Uterus (tissue), 4 donors: ENCODE data around the gene ABHD15. TPM values are rescaled to one million over a fixed set of nuclear protein-coding genes. Genes with fewer than 3 reads are reported as not detected.

Experiments used
- DNase-seq, 2 donors: peaks; one replicate each; pipeline ENCODE4 v3.0.0-alpha.2; 2019 to 2020
- H3K27ac ChIP-seq, 2 donors: fragments of 200-600 bp; sonication (generic); 1 replicate in 1 of 2; 2 replicates in 1 of 2; pipeline ENCODE4 v1.5.1; 2016 to 2018
- H3K27me3 ChIP-seq, 2 donors: fragments of 200-600 bp; sonication (generic); one replicate each; pipeline ENCODE4 v1.5.1; 2018 to 2019; ENCODE audit warnings: control low read depth in 1 of 2
- H3K36me3 ChIP-seq, 2 donors: fragments of 200-600 bp; sonication (generic); one replicate each; pipeline ENCODE4 v1.5.1; 2019; ENCODE audit warnings: control low read depth in 1 of 2
- H3K4me1 ChIP-seq, 2 donors: fragments of 200-600 bp; sonication (generic); one replicate each; pipeline ENCODE4 v1.5.1; 2018 to 2019; ENCODE audit warnings: control low read depth in 1 of 2
- H3K4me3 ChIP-seq, 2 donors: fragments of 200-600 bp; sonication (generic); 1 replicate in 1 of 2; 2 replicates in 1 of 2; pipeline ENCODE4 v1.5.1; 2018 to 2019; ENCODE audit warnings: mild to moderate bottlenecking in 1 of 2
- H3K9me3 ChIP-seq, 2 donors: fragments of 200-600 bp; sonication (generic); one replicate each; pipeline ENCODE4 v1.5.1; 2019; ENCODE audit warnings: control low read depth in 1 of 2
- CTCF ChIP-seq, 4 experiments: fragments of 200-600 bp in 2 of 4; fragments of 450-650 bp in 2 of 4; sonication (generic) in 2 of 4; IDR thresholded peaks; one replicate each; pipeline ENCODE4 v1.5.1; 2016 to 2019; ENCODE audit warnings: antibody characterized with exemption in 4 of 4, mild to moderate bottlenecking in 2 of 4, moderate library complexity in 1 of 4
- POLR2A ChIP-seq, 2 donors: fragments of 450-650 bp; IDR thresholded peaks; one replicate each; pipeline ENCODE4 v1.6.1; 2016; ENCODE audit warnings: antibody characterized with exemption in 2 of 2, mild to moderate bottlenecking in 1 of 2, moderate library complexity in 1 of 2
- intact Hi-C: fragments of 100-400 bp; cut with DNase I; formaldehyde crosslinking; loops from one replicate; pipeline ENCODE4 v1.15.1; 2023; ENCODE audit warnings: low total_unique reads
- total RNA-seq, 4 donors: library from RNA; depleted of rRNA in 3 of 4; stranded (reverse); fragments of >200 nt in 3 of 4; gene quantifications; one replicate each; pipeline versions ENCODE4 v1.1.0 to v1.2.4, GENCODE V29; 2014 to 2023
- donor health status: DM: yes; HTN: yes; CAD: no.

ABHD15 gene
- total RNA-seq, 4 donors from 2014 or later: 0.26 to 11.4 (median 4.4) TPM

DNA sequence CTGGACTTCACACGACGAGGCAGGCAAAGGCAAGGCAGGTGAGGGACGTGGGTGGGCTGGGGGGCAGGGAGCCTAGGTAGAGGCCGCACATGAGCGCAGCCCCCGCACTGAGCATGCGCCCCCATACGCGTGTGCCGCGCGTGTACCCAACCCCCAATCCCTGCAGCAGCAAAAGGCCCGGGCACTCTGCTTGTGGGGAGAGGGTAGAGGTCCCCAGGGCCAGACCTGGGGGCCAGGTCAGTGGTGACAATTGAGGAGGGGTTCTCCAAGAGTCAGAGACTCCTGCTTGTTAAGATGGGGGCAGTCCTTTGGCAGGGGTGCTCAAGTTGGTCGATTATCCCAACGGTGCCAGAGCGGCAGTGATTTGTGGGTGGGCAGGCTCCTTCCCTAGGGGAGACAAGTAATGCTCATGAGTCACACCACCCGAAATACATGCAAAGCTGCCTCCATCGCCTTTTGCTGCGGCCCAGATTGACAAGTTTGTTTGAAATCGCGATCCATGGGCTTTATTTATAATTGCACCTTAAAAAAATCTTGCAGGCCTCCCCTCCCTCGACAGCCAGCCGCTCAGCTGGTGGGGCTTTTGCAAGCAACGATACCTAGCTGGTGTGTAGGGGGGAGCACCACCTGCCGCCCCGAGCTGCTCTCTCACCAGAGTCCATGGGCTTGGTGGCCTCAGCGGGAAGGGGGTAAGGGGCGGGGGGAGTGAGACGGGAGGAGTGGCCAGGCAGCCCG lies 23.7 kb upstream of the ABHD15 start:
- intact Hi-C loops: no loop called here
- DNase-seq: peak; percentile 52 to 54
- H3K4me3 ChIP-seq: peak overlapping the region; percentile 32 to 40

GRCh38 chr17:29589524-29590410 lies 22.9 kb upstream of the ABHD15 start, which contains the start of gene GIT1:
Gene GIT1, minus strand, starts transcription at chr17:29589648. Its CDS starts 270 bp downstream, at chr17:29589378.
- Histone ChIP-seq H3K27me3 (no peaks in the 10 kb centered on the region), H3K36me3 (no peaks in the 10 kb centered on the region), H3K4me1 (peaks cover 0 to 29% of the 10 kb centered on the region in 2 donors), H3K27ac (peak within 1 kb of the TSS; percentile 84 to 89), H3K9me3 (no peaks in the 10 kb centered on the region), H3K4me3 (peak within 1 kb of the TSS; percentile 40 to 60)
- peak; percentile 81 to 86 for DNase-seq
- intact Hi-C loops: no loop called here
- TF ChIP-seq POLR2A (IDR thresholded peaks at IDR 0.05) (peak; percentile 77 to 92), CTCF (IDR thresholded peaks at IDR 0.05) (peak in 3 of 4 experiments; percentile 12 to 40 (median 29))

More for the DNA sequence above, 23.7 kb upstream of the ABHD15 start:
- H3K27me3 ChIP-seq: no peaks in the 10 kb centered on the region
- H3K4me1 ChIP-seq: peaks cover 0 to 29% of the 10 kb centered on the region in 2 donors
- H3K36me3 ChIP-seq: no peaks in the 10 kb centered on the region
- peak overlapping the region; percentile 84 to 89 for H3K27ac ChIP-seq
- H3K9me3 ChIP-seq: no peaks in the 10 kb centered on the region
- TF ChIP-seq CTCF (IDR thresholded peaks at IDR 0.05) (no peak), POLR2A (IDR thresholded peaks at IDR 0.05) (no peak)

- H3K9me3 ChIP-seq: no peaks in the 10 kb centered on the region
- H3K36me3 ChIP-seq: no peaks in the 10 kb centered on the region
- peak overlapping the region; percentile 71 to 89 for H3K27ac ChIP-seq
- no peak for TF ChIP-seq POLR2A (IDR thresholded peaks at IDR 0.05)
- TF ChIP-seq CTCF (IDR thresholded peaks at IDR 0.05): no peak
- intact Hi-C loops: no loop called here
- peak overlapping the region; percentile 40 to 60 for H3K4me3 ChIP-seq
- H3K27me3 ChIP-seq: no peaks in the 10 kb centered on the region
- peak; percentile 37 to 38 for DNase-seq
- H3K4me1 ChIP-seq: peaks cover 0 to 24% of the 10 kb centered on the region in 2 donors
Observed at GRCh38 chr17:29588562-29589411, 21.9 kb upstream of the ABHD15 start.

DNA sequence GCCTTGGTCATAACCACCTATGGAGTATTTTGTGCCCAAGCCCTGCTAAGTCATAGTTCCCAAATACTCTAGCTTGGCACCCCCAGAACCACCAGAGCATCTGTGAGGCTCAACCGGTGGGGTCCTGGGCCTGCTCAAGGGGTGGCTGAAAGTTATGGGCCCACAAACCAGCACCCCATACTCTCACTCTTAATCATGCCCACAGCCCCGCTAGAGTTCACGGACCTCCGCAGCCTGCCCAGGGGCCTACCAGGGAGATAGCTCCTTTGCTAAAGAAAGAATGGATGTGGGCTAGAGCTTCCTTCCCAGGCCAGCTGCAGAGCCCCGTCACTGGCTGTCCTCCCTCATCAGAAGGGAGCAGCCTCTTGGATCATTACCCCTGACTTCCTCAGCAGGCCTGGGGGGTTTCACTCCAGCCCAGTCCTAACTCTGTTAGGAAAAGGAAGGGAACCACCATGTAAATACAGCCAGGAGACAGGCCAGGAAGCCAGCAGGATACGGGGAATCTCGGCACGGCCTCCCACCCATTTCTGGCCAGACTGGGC lies 21.3 kb upstream of the ABHD15 start:
- H3K4me1 ChIP-seq: peaks cover 0 to 23% of the 10 kb centered on the region in 2 donors
- H3K27me3 ChIP-seq: no peaks in the 10 kb centered on the region
- H3K9me3 ChIP-seq: no peaks in the 10 kb centered on the region
- no peaks in the 10 kb centered on the region for H3K36me3 ChIP-seq
- DNase-seq: no peak
- intact Hi-C loops: no loop called here
- H3K27ac ChIP-seq: peak overlapping the region; percentile 71 to 89
- TF ChIP-seq CTCF (IDR thresholded peaks at IDR 0.05) (no peak), POLR2A (IDR thresholded peaks at IDR 0.05) (no peak)
- peak overlapping the region; percentile 40 to 60 for H3K4me3 ChIP-seq
